ENCODE data around the gene IGFBP1.

IGFBP1 gene

GRCh38 chr7:45873355-45873754, 14.9 kb upstream of the IGFBP1 start:
- Histone ChIP-seq H3K4me1 (ENCODE audit: control insufficient read depth, insufficient read depth, low read length) (no peaks in the 10 kb centered on the region), H3K36me3 (ENCODE audit: control insufficient read depth in 2 of 2, insufficient read depth in 1 of 2, low read length in 2 of 2) (no peaks in the 10 kb centered on the region), H3K9me3 (ENCODE audit: control insufficient read depth, insufficient read depth, low read depth, low read length) (no peaks in the 10 kb centered on the region), H3K27ac (ENCODE audit: extremely low read depth, low read depth, low read length) (no peak overlapping the region), H3K4me3 (ENCODE audit: low read depth, low read length) (no peak overlapping the region)
- no peak for TF ChIP-seq MZF1 (tag by site-specific recombination; IDR thresholded peaks at IDR 0.05; ENCODE audit: borderline replicate concordance)
- no peak for TF ChIP-seq ZNF311 (tag by site-specific recombination; IDR thresholded peaks at IDR 0.05; ENCODE audit: borderline replicate concordance)
- TF ChIP-seq, protein P1, sequence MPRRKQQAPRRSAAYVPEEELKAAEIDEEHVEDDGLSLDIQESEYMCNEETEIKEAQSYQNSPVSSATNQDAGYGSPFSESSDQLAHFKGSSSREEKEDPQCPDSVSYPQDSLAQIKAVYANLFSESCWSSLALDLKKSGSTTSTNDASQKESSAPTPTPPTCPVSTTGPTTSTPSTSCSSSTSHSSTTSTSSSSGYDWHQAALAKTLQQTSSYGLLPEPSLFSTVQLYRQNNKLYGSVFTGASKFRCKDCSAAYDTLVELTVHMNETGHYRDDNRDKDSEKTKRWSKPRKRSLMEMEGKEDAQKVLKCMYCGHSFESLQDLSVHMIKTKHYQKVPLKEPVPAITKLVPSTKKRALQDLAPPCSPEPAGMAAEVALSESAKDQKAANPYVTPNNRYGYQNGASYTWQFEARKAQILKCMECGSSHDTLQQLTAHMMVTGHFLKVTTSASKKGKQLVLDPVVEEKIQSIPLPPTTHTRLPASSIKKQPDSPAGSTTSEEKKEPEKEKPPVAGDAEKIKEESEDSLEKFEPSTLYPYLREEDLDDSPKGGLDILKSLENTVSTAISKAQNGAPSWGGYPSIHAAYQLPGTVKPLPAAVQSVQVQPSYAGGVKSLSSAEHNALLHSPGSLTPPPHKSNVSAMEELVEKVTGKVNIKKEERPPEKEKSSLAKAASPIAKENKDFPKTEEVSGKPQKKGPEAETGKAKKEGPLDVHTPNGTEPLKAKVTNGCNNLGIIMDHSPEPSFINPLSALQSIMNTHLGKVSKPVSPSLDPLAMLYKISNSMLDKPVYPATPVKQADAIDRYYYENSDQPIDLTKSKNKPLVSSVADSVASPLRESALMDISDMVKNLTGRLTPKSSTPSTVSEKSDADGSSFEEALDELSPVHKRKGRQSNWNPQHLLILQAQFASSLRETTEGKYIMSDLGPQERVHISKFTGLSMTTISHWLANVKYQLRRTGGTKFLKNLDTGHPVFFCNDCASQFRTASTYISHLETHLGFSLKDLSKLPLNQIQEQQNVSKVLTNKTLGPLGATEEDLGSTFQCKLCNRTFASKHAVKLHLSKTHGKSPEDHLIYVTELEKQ (tag by site-specific recombination; IDR thresholded peaks at IDR 0.05; ENCODE audit: borderline replicate concordance) = no peak
- no peak for TF ChIP-seq ZNF621 (tag by site-specific recombination; IDR thresholded peaks at IDR 0.05)
- no peak for TF ChIP-seq ZXDB (tag by site-specific recombination; IDR thresholded peaks at IDR 0.05)
- TF ChIP-seq, protein P2, sequence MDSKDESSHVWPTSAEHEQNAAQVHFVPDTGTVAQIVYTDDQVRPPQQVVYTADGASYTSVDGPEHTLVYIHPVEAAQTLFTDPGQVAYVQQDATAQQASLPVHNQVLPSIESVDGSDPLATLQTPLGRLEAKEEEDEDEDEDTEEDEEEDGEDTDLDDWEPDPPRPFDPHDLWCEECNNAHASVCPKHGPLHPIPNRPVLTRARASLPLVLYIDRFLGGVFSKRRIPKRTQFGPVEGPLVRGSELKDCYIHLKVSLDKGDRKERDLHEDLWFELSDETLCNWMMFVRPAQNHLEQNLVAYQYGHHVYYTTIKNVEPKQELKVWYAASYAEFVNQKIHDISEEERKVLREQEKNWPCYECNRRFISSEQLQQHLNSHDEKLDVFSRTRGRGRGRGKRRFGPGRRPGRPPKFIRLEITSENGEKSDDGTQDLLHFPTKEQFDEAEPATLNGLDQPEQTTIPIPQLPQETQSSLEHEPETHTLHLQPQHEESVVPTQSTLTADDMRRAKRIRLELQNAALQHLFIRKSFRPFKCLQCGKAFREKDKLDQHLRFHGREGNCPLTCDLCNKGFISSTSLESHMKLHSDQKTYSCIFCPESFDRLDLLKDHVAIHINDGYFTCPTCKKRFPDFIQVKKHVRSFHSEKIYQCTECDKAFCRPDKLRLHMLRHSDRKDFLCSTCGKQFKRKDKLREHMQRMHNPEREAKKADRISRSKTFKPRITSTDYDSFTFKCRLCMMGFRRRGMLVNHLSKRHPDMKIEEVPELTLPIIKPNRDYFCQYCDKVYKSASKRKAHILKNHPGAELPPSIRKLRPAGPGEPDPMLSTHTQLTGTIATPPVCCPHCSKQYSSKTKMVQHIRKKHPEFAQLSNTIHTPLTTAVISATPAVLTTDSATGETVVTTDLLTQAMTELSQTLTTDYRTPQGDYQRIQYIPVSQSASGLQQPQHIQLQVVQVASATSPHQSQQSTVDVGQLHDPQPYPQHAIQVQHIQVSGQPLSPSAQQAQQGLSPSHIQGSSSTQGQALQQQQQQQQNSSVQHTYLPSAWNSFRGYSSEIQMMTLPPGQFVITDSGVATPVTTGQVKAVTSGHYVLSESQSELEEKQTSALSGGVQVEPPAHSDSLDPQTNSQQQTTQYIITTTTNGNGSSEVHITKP (tag by site-specific recombination; IDR thresholded peaks at IDR 0.05) = no peak
- TF ChIP-seq, protein P3, sequence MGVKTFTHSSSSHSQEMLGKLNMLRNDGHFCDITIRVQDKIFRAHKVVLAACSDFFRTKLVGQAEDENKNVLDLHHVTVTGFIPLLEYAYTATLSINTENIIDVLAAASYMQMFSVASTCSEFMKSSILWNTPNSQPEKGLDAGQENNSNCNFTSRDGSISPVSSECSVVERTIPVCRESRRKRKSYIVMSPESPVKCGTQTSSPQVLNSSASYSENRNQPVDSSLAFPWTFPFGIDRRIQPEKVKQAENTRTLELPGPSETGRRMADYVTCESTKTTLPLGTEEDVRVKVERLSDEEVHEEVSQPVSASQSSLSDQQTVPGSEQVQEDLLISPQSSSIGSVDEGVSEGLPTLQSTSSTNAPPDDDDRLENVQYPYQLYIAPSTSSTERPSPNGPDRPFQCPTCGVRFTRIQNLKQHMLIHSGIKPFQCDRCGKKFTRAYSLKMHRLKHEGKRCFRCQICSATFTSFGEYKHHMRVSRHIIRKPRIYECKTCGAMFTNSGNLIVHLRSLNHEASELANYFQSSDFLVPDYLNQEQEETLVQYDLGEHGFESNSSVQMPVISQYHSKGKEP (tag by site-specific recombination; IDR thresholded peaks at IDR 0.05) = no peak
- TF ChIP-seq PRDM4 (tag by site-specific recombination; IDR thresholded peaks at IDR 0.05) = no peak
- no peak for TF ChIP-seq ZNF112 (tag by site-specific recombination; IDR thresholded peaks at IDR 0.05)
- no peak for TF ChIP-seq ZNF560 (tag by site-specific recombination; IDR thresholded peaks at IDR 0.05; ENCODE audit: borderline replicate concordance)
- no peak for TF ChIP-seq ZNF2 (tag by site-specific recombination; IDR thresholded peaks at IDR 0.05)
- TF ChIP-seq ZBTB11 (tag by site-specific recombination; conservative IDR thresholded peaks at IDR 0.05; ENCODE audit: low read depth) = no peak
- no peak for TF ChIP-seq ZNF416 (tag by site-specific recombination; IDR thresholded peaks at IDR 0.05)
- TF ChIP-seq TCF7L2 (IDR thresholded peaks at IDR 0.05; ENCODE audit: borderline replicate concordance, low read depth, low read length) = no peak
- TF ChIP-seq, protein P4, sequence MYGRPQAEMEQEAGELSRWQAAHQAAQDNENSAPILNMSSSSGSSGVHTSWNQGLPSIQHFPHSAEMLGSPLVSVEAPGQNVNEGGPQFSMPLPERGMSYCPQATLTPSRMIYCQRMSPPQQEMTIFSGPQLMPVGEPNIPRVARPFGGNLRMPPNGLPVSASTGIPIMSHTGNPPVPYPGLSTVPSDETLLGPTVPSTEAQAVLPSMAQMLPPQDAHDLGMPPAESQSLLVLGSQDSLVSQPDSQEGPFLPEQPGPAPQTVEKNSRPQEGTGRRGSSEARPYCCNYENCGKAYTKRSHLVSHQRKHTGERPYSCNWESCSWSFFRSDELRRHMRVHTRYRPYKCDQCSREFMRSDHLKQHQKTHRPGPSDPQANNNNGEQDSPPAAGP (tag by site-specific recombination; IDR thresholded peaks at IDR 0.05) = no peak
- TF ChIP-seq ZNF473 (tag by site-specific recombination; IDR thresholded peaks at IDR 0.05) = no peak
- no peak for TF ChIP-seq ZNF157 (tag by site-specific recombination; IDR thresholded peaks at IDR 0.05)
- TF ChIP-seq ZFP41 (tag by site-specific recombination; IDR thresholded peaks at IDR 0.05; ENCODE audit: borderline replicate concordance) = no peak
- no peak for TF ChIP-seq ZNF140 (tag by site-specific recombination; IDR thresholded peaks at IDR 0.05)
- no peak for TF ChIP-seq PBX3 (CRISPR knock-in tag; IDR thresholded peaks at IDR 0.05)
- ChIA-PET POLR2A (no interaction called here), CTCF (interaction anchor here (1.0 kb wide), 1 partner anchor 12 kb away, joined by 4 read pairs; no protein-coding TSS in a partner anchor)

All from HEK293 (cell line).